ENCODE measurements around the gene ST6GALNAC1.

DNA sequence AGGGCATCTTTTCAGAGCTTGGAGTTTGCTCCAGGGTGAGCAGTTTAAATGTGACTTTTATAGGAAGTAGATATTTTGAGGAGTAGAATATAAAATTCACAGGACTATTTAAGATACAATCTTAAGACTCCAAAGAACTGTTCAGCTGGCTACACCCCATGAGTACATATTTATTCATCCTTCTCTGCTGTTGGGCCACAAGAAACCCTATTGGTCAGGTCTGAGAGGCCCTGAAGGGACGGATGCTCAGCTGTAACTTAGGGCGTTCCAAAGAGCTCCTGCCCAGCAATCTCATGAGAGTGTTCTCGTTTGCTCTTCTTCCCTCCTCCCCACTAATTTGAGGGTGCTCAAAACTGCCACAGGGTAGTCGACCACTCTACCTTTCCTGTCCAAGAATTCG lies 65.2 kb downstream of the ST6GALNAC1 start:
- no peak for TF ChIP-seq POLR2A (IDR thresholded peaks at IDR 0.05)
- TF ChIP-seq, protein P1, sequence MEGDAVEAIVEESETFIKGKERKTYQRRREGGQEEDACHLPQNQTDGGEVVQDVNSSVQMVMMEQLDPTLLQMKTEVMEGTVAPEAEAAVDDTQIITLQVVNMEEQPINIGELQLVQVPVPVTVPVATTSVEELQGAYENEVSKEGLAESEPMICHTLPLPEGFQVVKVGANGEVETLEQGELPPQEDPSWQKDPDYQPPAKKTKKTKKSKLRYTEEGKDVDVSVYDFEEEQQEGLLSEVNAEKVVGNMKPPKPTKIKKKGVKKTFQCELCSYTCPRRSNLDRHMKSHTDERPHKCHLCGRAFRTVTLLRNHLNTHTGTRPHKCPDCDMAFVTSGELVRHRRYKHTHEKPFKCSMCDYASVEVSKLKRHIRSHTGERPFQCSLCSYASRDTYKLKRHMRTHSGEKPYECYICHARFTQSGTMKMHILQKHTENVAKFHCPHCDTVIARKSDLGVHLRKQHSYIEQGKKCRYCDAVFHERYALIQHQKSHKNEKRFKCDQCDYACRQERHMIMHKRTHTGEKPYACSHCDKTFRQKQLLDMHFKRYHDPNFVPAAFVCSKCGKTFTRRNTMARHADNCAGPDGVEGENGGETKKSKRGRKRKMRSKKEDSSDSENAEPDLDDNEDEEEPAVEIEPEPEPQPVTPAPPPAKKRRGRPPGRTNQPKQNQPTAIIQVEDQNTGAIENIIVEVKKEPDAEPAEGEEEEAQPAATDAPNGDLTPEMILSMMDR (IDR thresholded peaks at IDR 0.05), result no peak
